HG03097 (cell line): ENCODE measurements around the gene GLRA2.
A peak's percentile ranks its signal among the peaks of the same experiment; 100 is the strongest.

Experiments used
- ATAC-seq: cut with Tn5 transposase; IDR thresholded peaks from one replicate; pipeline ENCODE4 v1.9.1; 2021; ENCODE audit not compliant: unreplicated experiment, low FRiP score

Gene GLRA2

GRCh38 chrX:14529290-14529989, at the start of gene GLRA2:
TSS of gene GLRA2 (plus strand) at chrX:14529536. CDS start at chrX:14530058, 522 bp downstream.
- no peak for ATAC-seq

DNA sequence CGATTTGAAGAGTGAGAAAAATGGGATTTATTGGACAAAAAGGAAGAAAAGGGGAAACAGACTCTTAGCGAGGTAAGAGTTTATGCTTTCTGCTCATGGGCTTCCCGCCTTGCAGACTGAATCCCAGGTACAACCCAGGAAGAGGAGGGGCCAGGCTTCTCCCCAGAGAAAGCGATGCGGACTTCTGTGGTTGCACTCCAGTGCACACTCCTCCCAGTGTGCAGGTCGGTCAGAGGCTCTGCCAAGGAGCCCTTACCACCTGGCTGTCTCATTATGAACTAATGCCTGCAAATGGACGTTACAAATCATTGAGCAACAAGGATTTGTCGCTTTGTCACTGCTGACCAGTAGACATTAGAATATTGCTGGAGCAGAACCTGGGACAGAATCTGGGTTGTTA, 39.9 kb upstream of the GLRA2 start:
- no peak for ATAC-seq

- no peak for ATAC-seq
Measured at GRCh38 chrX:14491689-14492088, 37.6 kb upstream of the GLRA2 start.

DNA sequence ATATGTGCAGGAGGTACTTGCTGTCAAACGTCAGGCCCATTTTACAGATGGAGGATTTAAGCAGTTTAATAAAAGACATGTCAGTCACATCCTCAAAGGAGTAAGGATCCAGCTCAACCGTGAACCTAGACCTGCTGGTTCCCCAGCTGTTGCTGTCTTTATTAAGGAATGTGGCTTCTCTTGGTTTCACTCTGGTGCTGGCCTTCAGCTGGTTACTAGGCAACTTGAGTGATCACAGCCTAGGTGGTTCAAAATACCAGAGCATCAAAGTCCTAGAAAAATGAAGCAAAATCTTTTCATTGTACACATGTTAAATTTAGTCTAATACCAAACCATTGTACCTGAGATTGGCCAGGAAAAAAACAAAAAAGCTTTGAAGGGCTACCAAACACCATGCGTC, 32.7 kb upstream of the GLRA2 start:
- peak; percentile 39 for ATAC-seq

- peak; percentile 84 for ATAC-seq
Measured at GRCh38 chrX:14497184-14497666, 32.1 kb upstream of the GLRA2 start.

DNA sequence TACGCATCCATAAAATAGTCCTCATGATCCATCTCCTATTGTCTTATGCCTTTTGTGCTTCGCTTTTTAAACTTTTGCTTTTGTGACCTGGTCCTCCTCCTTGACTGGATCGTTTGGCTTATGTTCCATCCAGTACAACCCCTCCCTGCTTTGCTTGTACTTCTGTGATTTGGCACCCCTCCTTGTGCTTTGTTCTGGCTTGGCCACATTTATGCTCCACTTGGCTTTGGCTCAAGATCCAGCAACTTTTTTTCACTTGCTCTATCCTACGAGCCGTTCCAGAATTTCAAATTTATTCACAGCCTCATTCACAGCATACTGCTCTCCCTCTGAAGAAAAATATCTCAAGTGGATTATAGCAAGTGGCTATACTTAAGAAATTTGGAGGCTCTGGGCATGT, 28.0 kb upstream of the GLRA2 start:
- no peak for ATAC-seq

- ATAC-seq = no peak
Measured at GRCh38 chrX:14504960-14505538, 24.3 kb upstream of the GLRA2 start.

DNA sequence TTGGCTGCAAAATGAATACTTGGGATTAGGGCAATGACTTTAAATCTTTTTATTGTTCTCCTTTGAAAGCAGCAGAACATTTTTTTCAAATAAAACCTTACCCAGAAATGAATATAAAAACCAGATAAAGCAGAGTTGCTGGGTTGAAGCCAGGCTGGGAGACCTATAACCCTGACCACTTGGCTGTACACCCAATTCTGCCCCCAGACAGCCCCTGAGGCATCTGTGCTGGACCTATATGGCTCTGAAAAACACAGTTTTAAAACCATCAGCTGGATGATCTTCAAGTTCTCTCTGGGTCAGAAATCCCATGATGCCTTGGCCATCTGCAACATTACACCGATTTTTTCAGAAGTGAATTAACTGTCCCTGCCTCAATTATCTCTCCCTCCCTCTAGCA, 23.7 kb upstream of the GLRA2 start:
- no peak for ATAC-seq

GRCh38 chrX:14506866-14507265, 22.5 kb upstream of the GLRA2 start:
- ATAC-seq = no peak

GRCh38 chrX:14508025-14508690, 21.2 kb upstream of the GLRA2 start:
- ATAC-seq = no peak

GRCh38 chrX:14509325-14510057, 19.8 kb upstream of the GLRA2 start:
- no peak for ATAC-seq

DNA sequence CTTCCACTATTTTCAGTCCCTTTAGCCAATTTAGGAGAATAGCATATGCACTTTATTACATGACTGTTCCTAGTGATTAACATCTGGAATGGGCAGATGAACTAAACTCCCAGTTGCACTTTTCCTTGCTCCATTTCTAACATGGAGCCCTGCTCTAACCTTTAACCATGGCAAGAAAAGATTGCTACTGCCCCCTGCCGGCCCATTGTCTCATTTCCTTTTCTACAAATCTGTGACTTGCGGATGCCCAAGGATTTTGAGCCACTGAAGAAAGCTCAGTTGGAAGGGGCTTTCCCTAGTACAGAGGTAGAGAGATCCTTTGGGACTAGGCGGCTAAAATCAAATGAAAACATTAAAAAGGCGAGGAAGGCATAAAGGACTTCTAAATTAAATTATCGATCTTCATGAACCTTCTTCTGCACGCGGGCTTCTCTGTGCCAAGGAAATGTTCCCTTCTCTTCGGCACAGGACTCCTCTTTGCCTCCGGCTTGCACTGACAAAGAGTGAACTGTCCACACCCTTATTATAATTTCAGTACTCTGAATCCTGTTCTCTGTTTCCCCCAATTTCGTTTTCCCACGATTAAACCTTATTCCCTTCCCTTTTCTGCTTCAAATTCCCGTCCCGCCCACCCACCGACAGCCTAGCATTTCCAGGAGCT, 577 bp upstream of the GLRA2 start:
- no peak for ATAC-seq

DNA sequence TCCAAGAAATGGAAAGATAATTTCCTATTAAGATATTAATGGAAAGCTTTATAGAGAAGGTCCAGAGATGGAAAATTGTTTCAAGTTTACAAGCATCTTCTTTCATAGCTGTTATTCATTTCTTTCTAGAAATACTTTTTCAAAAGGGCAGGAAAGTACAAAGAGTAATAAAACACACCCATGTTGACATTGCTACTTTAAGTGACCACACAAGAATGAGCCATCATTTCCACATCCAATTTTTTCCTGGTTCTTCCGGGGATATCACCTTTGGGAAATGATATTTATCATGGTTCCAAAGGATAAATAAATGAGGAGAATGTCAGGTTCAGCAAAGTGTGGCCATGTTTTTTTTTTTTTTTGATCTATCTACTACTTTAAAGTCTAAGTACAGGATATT, 4.5 kb downstream of the GLRA2 start:
- no peak for ATAC-seq

DNA sequence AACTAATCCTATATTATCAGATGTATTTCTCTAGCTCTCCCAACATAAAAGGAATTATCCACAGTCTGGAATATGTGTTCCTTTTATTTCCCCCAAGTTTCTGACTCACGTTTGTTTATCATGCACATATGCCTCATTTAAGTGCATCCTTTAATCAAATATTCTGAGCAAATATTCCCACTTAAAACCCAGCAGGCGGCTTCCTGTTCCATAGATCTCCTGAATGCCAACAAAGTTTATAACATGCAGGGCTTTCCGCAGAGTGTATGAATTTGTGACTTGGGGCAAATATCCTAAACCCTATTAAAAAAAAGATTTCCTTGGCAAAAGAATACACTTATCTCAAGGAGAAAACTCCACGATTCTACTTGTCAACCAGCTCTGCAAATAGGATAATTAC, 16.9 kb downstream of the GLRA2 start:
- no peak for ATAC-seq

- ATAC-seq = no peak
Measured at GRCh38 chrX:14554131-14554715, 24.9 kb downstream of the GLRA2 start.

DNA sequence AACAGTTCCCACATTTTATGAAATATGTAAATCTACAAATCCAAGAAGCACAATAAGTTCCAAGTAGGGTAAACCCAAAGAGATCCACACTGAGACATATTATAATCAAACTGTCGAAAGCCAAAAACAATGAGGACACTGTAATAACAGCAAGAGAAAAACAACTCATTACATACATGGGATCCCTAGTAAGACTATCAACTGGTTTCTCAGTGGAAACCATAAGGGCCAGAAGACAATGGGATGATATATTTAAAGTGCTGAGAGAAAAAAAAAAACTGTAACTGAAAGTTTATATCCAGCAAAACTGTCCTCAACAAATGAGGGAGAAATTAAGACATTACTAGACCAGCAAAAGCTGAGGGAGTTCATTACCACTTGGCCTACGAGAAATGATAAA, 34.7 kb downstream of the GLRA2 start:
- ATAC-seq = no peak

DNA sequence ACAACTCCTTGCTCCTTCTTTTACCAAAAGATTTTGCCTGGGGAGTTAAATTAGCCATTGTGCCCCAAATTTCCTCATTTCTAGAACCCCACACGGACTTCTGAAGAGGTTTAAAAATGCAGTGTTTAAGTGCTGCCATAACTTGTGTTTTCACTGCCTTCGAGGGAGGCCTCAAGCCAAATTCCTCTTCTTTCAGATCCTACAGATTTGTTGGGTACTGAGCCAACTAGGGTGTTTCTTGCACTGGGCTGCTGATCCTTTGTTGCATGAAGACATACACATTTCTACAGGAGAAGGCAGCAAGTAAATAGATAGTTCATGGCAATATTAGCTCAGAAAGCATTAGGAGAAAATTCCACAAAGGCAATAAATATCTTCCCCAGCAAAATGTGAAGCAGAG, 43.8 kb downstream of the GLRA2 start:
- ATAC-seq = no peak

GRCh38 chrX:14581081-14581480, 51.7 kb downstream of the GLRA2 start:
- no peak for ATAC-seq

DNA sequence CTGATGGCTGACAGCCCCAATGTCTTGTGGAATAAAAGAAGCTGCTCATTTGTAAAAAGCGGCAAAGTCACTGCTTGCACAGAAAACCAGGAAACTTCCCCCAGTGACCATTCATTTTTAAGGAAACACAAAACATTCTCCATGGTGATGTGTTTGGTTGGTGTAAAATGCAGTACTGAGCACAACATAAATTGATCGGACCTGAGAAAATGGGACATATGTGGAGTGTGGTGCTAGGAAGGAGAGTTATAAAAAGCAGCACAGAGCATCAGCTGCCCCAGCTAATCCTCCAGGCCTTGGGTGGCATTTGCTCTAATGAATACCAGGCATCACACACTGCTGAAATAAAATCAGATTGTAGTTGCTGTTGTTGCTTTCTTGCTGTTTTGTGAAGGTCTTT, 55.2 kb downstream of the GLRA2 start:
- no peak for ATAC-seq

DNA sequence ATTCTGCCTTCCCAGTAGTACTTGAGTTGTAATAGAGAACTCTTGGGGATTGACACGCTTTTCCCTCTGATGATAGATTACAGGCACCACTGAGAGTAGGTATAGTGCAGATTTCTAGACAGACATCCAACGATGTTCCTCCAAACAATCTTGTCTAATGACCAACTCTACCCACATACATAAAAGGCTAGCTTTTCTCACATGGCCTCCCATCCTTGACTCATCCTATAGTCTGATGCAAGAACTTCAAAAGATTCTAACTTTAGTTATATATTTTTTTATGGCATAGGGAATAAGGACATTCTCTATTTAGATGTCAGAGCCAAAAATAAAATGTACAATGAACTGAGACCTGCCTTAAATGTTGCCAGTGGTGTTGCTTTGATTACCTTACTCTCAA, 60.9 kb downstream of the GLRA2 start:
- no peak for ATAC-seq
